Measurements from ENCODE around the gene RGS9. TPM values are rescaled to one million over a fixed set of nuclear protein-coding genes. Genes with fewer than 3 reads are reported as not detected.
"Not testable (repeated sequence)": the region's sequence is repeated elsewhere in the genome, so short reads cannot be mapped to it uniquely, and the experiment has no call there.

The RGS9 gene
- total and polyA plus RNA-seq, 8 donors: 1.2 to 16.1 (median 6.7) TPM

DNA sequence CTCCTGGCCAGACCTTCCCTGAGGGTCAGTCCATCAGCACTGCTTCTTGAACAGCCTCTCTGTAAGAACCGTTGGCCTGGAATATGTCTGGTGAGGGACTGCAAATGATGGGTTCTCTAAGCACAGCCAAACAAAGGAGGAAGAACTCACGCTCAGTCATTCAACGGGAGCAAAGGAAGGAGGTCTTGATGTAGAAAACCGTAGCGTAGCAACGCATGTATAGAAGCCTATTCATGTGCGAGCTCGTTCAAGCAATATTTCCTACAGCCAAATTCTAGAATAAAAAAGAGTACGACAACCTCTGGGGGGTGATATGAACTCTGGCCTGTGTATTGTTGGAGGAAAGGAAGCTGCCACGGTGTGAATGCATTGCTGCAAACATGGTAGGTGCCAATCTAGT is 64.2 kb downstream of the RGS9 start:
- no peak overlapping the region for H3K27ac ChIP-seq
- H3K4me1 ChIP-seq: peaks cover 0 to 3% (median 0%) of the 10 kb centered on the region in 4 donors
- TF ChIP-seq POLR2A (IDR thresholded peaks at IDR 0.05): no peak
- TF ChIP-seq EP300 (IDR thresholded peaks at IDR 0.05): no peak
- TF ChIP-seq POLR2AphosphoS5 (IDR thresholded peaks at IDR 0.05): no peak
- no peak for TF ChIP-seq CTCF (IDR thresholded peaks at IDR 0.05)
- H3K36me3 ChIP-seq: peaks cover 0 to 26% (median 4%) of the 10 kb centered on the region in 4 donors
- no peak overlapping the region for H3K4me3 ChIP-seq
- no peaks in the 10 kb centered on the region for H3K27me3 ChIP-seq
- intact Hi-C loops (cut with DNase I; ENCODE audit: low total_unique reads): no loop called here
- H3K9me3 ChIP-seq: no peaks in the 10 kb centered on the region
- 79 to 89% (median 86%) methylated on average over 10 of the region's 10 CpGs for WGBS, 5 donors
- no peak for DNase-seq

DNA sequence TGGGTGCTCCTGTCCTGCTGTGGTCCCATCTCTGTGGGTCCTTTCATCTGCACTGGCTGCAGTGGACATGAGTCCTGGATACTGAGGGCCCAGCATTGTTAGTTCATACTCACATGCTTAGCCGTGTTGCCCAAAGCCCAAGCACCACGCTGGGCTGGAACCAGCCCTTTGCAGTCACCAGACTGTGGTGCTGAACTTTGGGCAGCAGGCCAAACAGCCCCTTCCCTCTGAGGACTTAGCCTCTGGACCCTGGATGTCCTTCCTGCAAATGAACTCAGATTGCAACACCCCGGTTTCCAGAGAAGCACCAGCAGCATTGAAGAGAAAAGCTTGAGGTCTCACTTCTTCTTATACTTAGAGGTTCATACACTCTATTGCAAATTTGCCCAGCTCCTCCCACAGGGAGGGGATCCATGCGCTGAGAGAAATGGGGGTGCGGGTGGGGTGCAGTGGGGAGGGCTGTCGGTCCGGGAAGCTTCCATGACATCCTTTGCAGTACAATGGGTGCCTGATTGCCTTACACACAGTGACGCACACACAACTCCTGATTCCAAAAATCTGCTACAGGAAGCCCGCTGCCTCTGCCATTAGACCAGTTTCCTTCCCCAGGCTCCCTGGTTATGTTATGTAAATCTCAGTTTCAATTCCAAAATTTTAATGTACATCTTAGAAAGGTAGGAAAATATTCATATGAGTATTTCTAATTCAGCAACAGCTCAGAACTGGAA is 65.8 kb downstream of the RGS9 start:
- Histone ChIP-seq H3K27me3 (no peaks in the 10 kb centered on the region), H3K4me3 (no peak overlapping the region), H3K27ac (no peak overlapping the region), H3K9me3 (no peaks in the 10 kb centered on the region), H3K4me1 (peaks cover 0 to 3% (median 0%) of the 10 kb centered on the region in 4 donors), H3K36me3 (peaks cover 0 to 31% (median 4%) of the 10 kb centered on the region in 4 donors)
- 73 to 91% (median 79%) methylated on average over 9 of the region's 9 CpGs for WGBS, 5 donors
- DNase-seq: no peak
- TF ChIP-seq EP300 (IDR thresholded peaks at IDR 0.05) (no peak), POLR2A (IDR thresholded peaks at IDR 0.05) (no peak), CTCF (IDR thresholded peaks at IDR 0.05) (no peak), POLR2AphosphoS5 (IDR thresholded peaks at IDR 0.05) (no peak)
- intact Hi-C loops (cut with DNase I; ENCODE audit: low total_unique reads): no loop called here

DNA sequence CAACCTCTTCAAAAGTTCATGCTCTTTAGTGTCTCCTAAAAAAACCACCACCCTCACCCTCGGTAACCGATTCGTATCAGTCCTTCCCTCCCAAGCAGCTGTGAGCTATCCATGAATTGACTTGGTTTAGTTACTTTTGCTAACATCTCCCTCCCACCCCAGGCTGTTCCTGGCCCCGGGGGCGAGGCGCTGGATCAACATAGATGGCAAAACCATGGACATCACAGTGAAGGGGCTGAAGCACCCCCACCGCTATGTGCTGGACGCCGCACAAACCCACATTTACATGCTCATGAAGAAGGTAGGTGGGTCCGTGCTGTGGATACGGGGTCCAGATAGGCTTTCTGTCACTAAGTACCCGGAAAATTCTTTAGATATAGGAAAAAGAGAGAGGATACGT is 66.8 kb downstream of the RGS9 start:
- H3K9me3 ChIP-seq: no peaks in the 10 kb centered on the region
- H3K27me3 ChIP-seq: no peaks in the 10 kb centered on the region
- WGBS, 5 donors: 85 to 90% (median 89%) methylated on average over 13 of the region's 13 CpGs
- no peaks in the 10 kb centered on the region for H3K4me1 ChIP-seq
- intact Hi-C loops (cut with DNase I; ENCODE audit: low total_unique reads): no loop called here
- DNase-seq: no peak
- H3K4me3 ChIP-seq: no peak overlapping the region
- H3K27ac ChIP-seq: no peak overlapping the region
- TF ChIP-seq POLR2A (IDR thresholded peaks at IDR 0.05) (no peak), POLR2AphosphoS5 (IDR thresholded peaks at IDR 0.05) (no peak), CTCF (IDR thresholded peaks at IDR 0.05) (no peak), EP300 (IDR thresholded peaks at IDR 0.05) (no peak)
- H3K36me3 ChIP-seq: peaks cover 0 to 35% (median 4%) of the 10 kb centered on the region in 4 donors

DNA sequence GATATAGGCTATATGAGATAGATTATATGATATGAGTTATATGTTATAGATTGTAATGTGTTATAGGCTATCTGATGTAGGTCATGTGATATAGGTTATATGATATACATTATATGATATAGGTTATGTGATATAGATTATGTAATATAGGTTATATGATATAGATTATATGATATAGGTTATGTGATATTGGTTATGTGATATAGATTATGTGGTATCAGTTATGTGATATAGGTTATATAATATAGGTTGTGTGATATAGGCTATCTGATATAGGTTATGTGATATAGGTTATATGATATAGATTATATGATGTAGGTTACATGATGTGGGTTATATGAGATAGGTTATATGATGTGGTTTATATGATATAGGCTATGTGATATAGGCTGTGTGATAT is 68.5 kb downstream of the RGS9 start:
- Histone ChIP-seq H3K9me3 (no peaks in the 10 kb centered on the region), H3K36me3 (peaks cover 0 to 46% (median 8%) of the 10 kb centered on the region in 4 donors), H3K27ac (no peak overlapping the region), H3K27me3 (no peaks in the 10 kb centered on the region), H3K4me1 (no peaks in the 10 kb centered on the region), H3K4me3 (no peak overlapping the region)
- DNase-seq: no peak
- intact Hi-C loops (cut with DNase I; ENCODE audit: low total_unique reads): no loop called here
- TF ChIP-seq POLR2A (IDR thresholded peaks at IDR 0.05) (no peak), POLR2AphosphoS5 (IDR thresholded peaks at IDR 0.05) (no peak), EP300 (IDR thresholded peaks at IDR 0.05) (no peak), CTCF (IDR thresholded peaks at IDR 0.05) (no peak)

GRCh38 chr17:65207448-65207847 is 70.3 kb downstream of the RGS9 start:
- H3K4me3 ChIP-seq; intact Hi-C loops (cut with DNase I; ENCODE audit: low total_unique reads); DNase-seq; H3K4me1 ChIP-seq; H3K27ac ChIP-seq; H3K27me3 ChIP-seq; H3K9me3 ChIP-seq: not testable (repeated sequence)
- 52 to 62% (median 54%) methylated on average over 1 of the region's 1 CpG for WGBS, 5 donors
- peaks cover 0 to 44% (median 10%) of the 10 kb centered on the region in 4 donors for H3K36me3 ChIP-seq

All from stomach (tissue), 9 donors.